H1 (cell line): ENCODE measurements around the gene DDX42. TPM values are rescaled to one million over a fixed set of nuclear protein-coding genes. Genes with fewer than 3 reads are reported as not detected.

Source experiments
- CTCF ChIA-PET: fragments of 300-600 bp; sonication (Branson Sonifier 250); formaldehyde crosslinking; loops from one replicate; lab custom pipeline; 2021; ENCODE audit not compliant: partially characterized antibody; lab: Charles Lee
- POLR2A ChIA-PET: fragments of 300-600 bp; sonication (Branson Sonifier 250); formaldehyde crosslinking; loops from one replicate; lab custom pipeline; 2021; ENCODE audit warnings: inconsistent platforms; ENCODE audit not compliant: partially characterized antibody; lab: Charles Lee
- DNase-seq, 2 experiments: peaks; one replicate each; pipeline versions ENCODE4 v3.0.0 to v3.0.0-alpha.2; 2010 to 2022; ENCODE audit warnings: low spot score in 2 of 2, low read depth in 1 of 2, mixed read lengths in 1 of 2
- FAIRE-seq: peaks from 2 replicates; lab custom pipeline; 2011; peaks lifted over from hg19 to GRCh38; lab: Jason Lieb, UNC
- H2AFZ ChIP-seq: 2 replicates; pipeline ENCODE4 v1.8.1; 2012; ENCODE audit warnings: low read length, inconsistent platforms
- H2AK5ac ChIP-seq: 2 replicates; pipeline ENCODE4 v1.6.1; 2013; ENCODE audit warnings: low read depth, low read length
- H2BK120ac ChIP-seq: replicated peaks from 2 replicates; pipeline ENCODE3; 2013; ENCODE audit warnings: low read depth, low read length, inconsistent platforms
- H2BK12ac ChIP-seq: 2 replicates; pipeline ENCODE4 v1.6.1; 2013; ENCODE audit warnings: low read depth, low read length
- H2BK15ac ChIP-seq: 2 replicates; pipeline ENCODE4 v1.6.1; 2013; ENCODE audit warnings: low read length
- H2BK20ac ChIP-seq: 2 replicates; pipeline ENCODE4 v1.6.1; 2013; ENCODE audit warnings: low read length
- H2BK5ac ChIP-seq: 2 replicates; pipeline ENCODE4 v1.6.1; 2013; ENCODE audit warnings: low read depth, low read length
- H3K14ac ChIP-seq: 2 replicates; pipeline ENCODE4 v1.6.1; 2013; ENCODE audit warnings: inconsistent platforms; ENCODE audit not compliant: insufficient read length
- H3K18ac ChIP-seq: 2 replicates; pipeline ENCODE4 v1.6.1; 2013; ENCODE audit warnings: low read length; ENCODE audit errors: extremely low read depth
- H3K23ac ChIP-seq: 2 replicates; pipeline ENCODE4 v1.6.1; 2013; ENCODE audit warnings: inconsistent platforms; ENCODE audit not compliant: insufficient read length
- H3K23me2 ChIP-seq: 2 replicates; pipeline ENCODE4 v1.6.1; 2013; ENCODE audit warnings: low read depth, low read length
- H3K27ac ChIP-seq: 2 replicates; pipeline ENCODE4 v1.6.1; 2011; ENCODE audit warnings: low read depth, low read length, inconsistent platforms
- H3K27me3 ChIP-seq, 4 experiments: replicated peaks in 1 of 4; 1 replicate in 1 of 4; 2 replicates in 3 of 4; pipeline versions ENCODE4 v1.6.1 to v1.8.1; 2011 to 2013; ENCODE audit warnings: low read length in 3 of 4, mild to moderate bottlenecking in 3 of 4, inconsistent platforms in 2 of 4, mixed read lengths in 2 of 4, moderate library complexity in 1 of 4; ENCODE audit not compliant: control insufficient read depth in 3 of 4, insufficient read depth in 3 of 4; ENCODE audit errors: extremely low read depth in 1 of 4
- H3K36me3 ChIP-seq, 4 experiments: 2 replicates each; pipeline versions ENCODE4 v1.6.1 to v1.8.1; 2011 to 2013; ENCODE audit warnings: mild to moderate bottlenecking in 4 of 4, low read length in 3 of 4, moderate library complexity in 2 of 4, control low read depth in 1 of 4, inconsistent platforms in 1 of 4; ENCODE audit not compliant: insufficient read depth in 4 of 4, control insufficient read depth in 2 of 4
- H3K4ac ChIP-seq: replicated peaks from 2 replicates; pipeline ENCODE3; 2013; ENCODE audit warnings: low read length, low read depth, mixed read lengths, inconsistent platforms; ENCODE audit not compliant: insufficient read length
- H3K4me1 ChIP-seq, 4 experiments: replicated peaks in 1 of 4; 1 replicate in 1 of 4; 2 replicates in 3 of 4; pipeline versions ENCODE4 v1.6.1 to v1.8.1; 2011 to 2013; ENCODE audit warnings: low read length in 3 of 4, inconsistent platforms in 2 of 4, mixed read lengths in 1 of 4; ENCODE audit not compliant: insufficient read depth in 4 of 4, control insufficient read depth in 3 of 4
- H3K4me2 ChIP-seq, 2 experiments: 2 replicates each; pipeline versions ENCODE4 v1.6.1 to v1.8.1; 2011 to 2013; ENCODE audit warnings: low read depth in 2 of 2, low read length in 2 of 2, control low read depth in 1 of 2, inconsistent platforms in 1 of 2, mild to moderate bottlenecking in 1 of 2; ENCODE audit not compliant: insufficient read depth in 1 of 2
- H3K4me3 ChIP-seq, 4 experiments: fragments of 200-600, 300-600 bp in 1 of 4; sonication (generic), shearing (Covaris generic), sonication (Bioruptor Twin) in 1 of 4; 2 replicates each; pipeline versions ENCODE4 v1.5.1 to v1.8.1; 2011 to 2016; ENCODE audit warnings: low read length in 4 of 4, low read depth in 3 of 4, control low read depth in 2 of 4, inconsistent platforms in 2 of 4, mild to moderate bottlenecking in 2 of 4, mixed read lengths in 1 of 4, moderate library complexity in 1 of 4; ENCODE audit not compliant: insufficient read depth in 2 of 4; ENCODE audit errors: extremely low read depth in 1 of 4
- H3K56ac ChIP-seq: replicated peaks from 2 replicates; pipeline ENCODE3; 2013; ENCODE audit warnings: low read depth, mild to moderate bottlenecking, mixed read lengths, low read length, inconsistent platforms; ENCODE audit not compliant: insufficient read length
- H3K79me1 ChIP-seq: 2 replicates; pipeline ENCODE4 v1.6.1; 2013; ENCODE audit warnings: low read depth, low read length, control low read depth
- H3K79me2 ChIP-seq, 2 experiments: 2 replicates each; pipeline versions ENCODE4 v1.6.1 to v1.8.1; 2012 to 2013; ENCODE audit warnings: low read length in 2 of 2, mild to moderate bottlenecking in 2 of 2, inconsistent platforms in 1 of 2; ENCODE audit not compliant: insufficient read depth in 2 of 2, control insufficient read depth in 1 of 2
- H3K9ac ChIP-seq, 4 experiments: replicated peaks in 1 of 4; 1 replicate in 1 of 4; 2 replicates in 3 of 4; pipeline versions ENCODE4 v1.6.1 to v1.8.1; 2011 to 2013; ENCODE audit warnings: low read depth in 3 of 4, low read length in 3 of 4, control low read depth in 2 of 4, mild to moderate bottlenecking in 2 of 4, moderate library complexity in 2 of 4, inconsistent platforms in 1 of 4; ENCODE audit errors: extremely low read depth in 1 of 4
- H3K9me3 ChIP-seq, 2 experiments: 2 replicates each; pipeline versions ENCODE4 v1.6.1 to v1.8.1; 2012 to 2013; ENCODE audit warnings: mild to moderate bottlenecking in 2 of 2, moderate library complexity in 2 of 2, control low read depth in 1 of 2, inconsistent platforms in 1 of 2, low read depth in 1 of 2, low read length in 1 of 2, mixed read lengths in 1 of 2; ENCODE audit not compliant: insufficient read depth in 2 of 2
- H4K20me1 ChIP-seq, 2 experiments: replicated peaks in 1 of 2; 2 replicates each; pipeline versions ENCODE3 to v1.8.1; 2011 to 2013; ENCODE audit warnings: inconsistent platforms in 2 of 2, low read length in 2 of 2, mild to moderate bottlenecking in 1 of 2; ENCODE audit not compliant: insufficient read depth in 2 of 2, control insufficient read depth in 1 of 2
- H4K5ac ChIP-seq: 2 replicates; pipeline ENCODE4 v1.6.1; 2013; ENCODE audit warnings: low read length, low read depth, mixed read lengths, inconsistent platforms; ENCODE audit not compliant: insufficient read length
- H4K8ac ChIP-seq: 2 replicates; pipeline ENCODE4 v1.8.0; 2013; ENCODE audit warnings: mild to moderate bottlenecking, moderate library complexity, low read length, inconsistent platforms; ENCODE audit not compliant: insufficient read depth; ENCODE audit errors: extremely low read depth
- H4K91ac ChIP-seq: replicated peaks from 2 replicates; pipeline ENCODE3; 2013; ENCODE audit warnings: low read length, mixed read lengths, inconsistent platforms; ENCODE audit not compliant: insufficient read length
- ASH2L ChIP-seq: fragments of 200-600, 300-600 bp; sonication (generic); IDR thresholded peaks from one replicate; pipeline ENCODE4 v1.7.1; 2017; ENCODE audit warnings: low read length
- BCL11A ChIP-seq, 2 experiments: IDR thresholded peaks; one replicate each; pipeline ENCODE4 v1.6.1; 2011; ENCODE audit warnings: low read depth in 2 of 2, low read length in 2 of 2, mild to moderate bottlenecking in 2 of 2
- FOSL1 ChIP-seq: IDR thresholded peaks from 2 replicates; pipeline ENCODE4 v1.6.1; 2011; ENCODE audit warnings: mild to moderate bottlenecking, low read depth, low read length, moderate library complexity; ENCODE audit not compliant: insufficient read depth
- HDAC2 ChIP-seq, 2 experiments: fragments of 300-600 bp in 1 of 2; sonication (generic) in 1 of 2; IDR thresholded peaks; 2 replicates each; pipeline ENCODE4 v1.6.1; 2011 to 2012; ENCODE audit warnings: low read depth in 2 of 2, low read length in 2 of 2, mild to moderate bottlenecking in 2 of 2, moderate library complexity in 2 of 2, borderline replicate concordance in 1 of 2, inconsistent platforms in 1 of 2
- JUND ChIP-seq: IDR thresholded peaks from 2 replicates; pipeline ENCODE4 v1.6.1; 2011; ENCODE audit warnings: mild to moderate bottlenecking, improper control_type of control experiment, low read length
- MAFK ChIP-seq: IDR thresholded peaks from 2 replicates; pipeline ENCODE4 v1.6.1; 2012; ENCODE audit warnings: low read depth, mild to moderate bottlenecking, improper control_type of control experiment, low read length
- RBBP5 ChIP-seq: IDR thresholded peaks from 2 replicates; pipeline ENCODE4 v1.7.1; 2012; ENCODE audit warnings: low read depth, mild to moderate bottlenecking, inconsistent platforms, low read length, moderate library complexity, borderline replicate concordance
- SIX5 ChIP-seq: IDR thresholded peaks from 2 replicates; pipeline ENCODE4 v1.6.1; 2011; ENCODE audit warnings: mild to moderate bottlenecking, low read depth, low read length
- TAF7 ChIP-seq: optimal IDR thresholded peaks from 2 replicates; pipeline ENCODE3; 2011; ENCODE audit warnings: low read depth, mild to moderate bottlenecking, inconsistent platforms, low read length, moderate library complexity, borderline replicate concordance
- TBP ChIP-seq: IDR thresholded peaks from 2 replicates; pipeline ENCODE4 v1.6.1; 2011; ENCODE audit warnings: low read depth, low read length, improper control_type of control experiment
- TEAD4 ChIP-seq: IDR thresholded peaks from 2 replicates; pipeline ENCODE4 v1.6.1; 2012; ENCODE audit warnings: low read depth, low read length, inconsistent platforms, mixed read lengths
- WGBS, 2 experiments: shearing (Covaris generic) in 1 of 2; methylation state at CpG; one replicate each; pipeline versions ENCODE4 v1.1.6 to v1.1.7; 2013 to 2015; ENCODE audit warnings: low lambda C conversion rate in 2 of 2, mixed read lengths in 2 of 2, inconsistent platforms in 1 of 2, low coverage in 1 of 2, missing lambda C conversion rate in 1 of 2; ENCODE audit not compliant: insufficient replicate concordance in 2 of 2, insufficient coverage in 1 of 2, insufficient read length in 1 of 2; ENCODE audit errors: extremely low coverage in 1 of 2, missing lambda C conversion rate in 1 of 2; 5-methylcytosine and 5-hydroxymethylcytosine counted together
- polyA plus RNA-seq, 7 experiments: library from polyadenylated mRNA; depleted of rRNA in 3 of 7; stranded (reverse) in 5 of 7; unstranded in 2 of 7; fragments of >200 nt in 5 of 7; fragments of 200-250 nt in 2 of 7; gene quantifications; 1 replicate in 5 of 7; 2 replicates in 1 of 7; 4 replicates in 1 of 7; pipeline versions ENCODE4 v1.2.1 to v1.2.3, GENCODE V29; 2011 to 2013; ENCODE audit warnings: missing spikeins in 2 of 7, mixed read lengths in 2 of 7
- total RNA-seq: library from RNA; stranded (reverse); fragmentation: NEBNext Ultra II Directional; extraction: Animal tissue kit (Norgen Biotek cat#: 25700); gene quantifications from 2 replicates; pipeline ENCODE4 v1.2.1, GENCODE V29; 2021

Gene DDX42
- total and polyA plus RNA-seq, 2 of the 8 experiments (the other 6 are each of a cell fraction or from before 2014, with no cell fraction given) = 40.6 to 114 TPM

GRCh38 chr17:63785556-63785955 lies 11.6 kb downstream of the DDX42 start:
- no peak overlapping the region for H2BK12ac ChIP-seq
- H3K18ac ChIP-seq = no peak overlapping the region
- no peak overlapping the region for H2AFZ ChIP-seq
- no peak overlapping the region for H4K8ac ChIP-seq
- H3K9ac ChIP-seq = no peak overlapping the region
- WGBS, 2 experiments = 91% methylated on average over 1 of the region's 1 CpG; no CpG with 5 or more reads in 1 of the 2 experiments
- no peak overlapping the region for H4K91ac ChIP-seq
- H3K4ac ChIP-seq = no peak overlapping the region
- no peak overlapping the region for H3K14ac ChIP-seq
- H3K36me3 ChIP-seq = peaks cover 8 to 55% (median 39%) of the 10 kb centered on the region in 4 experiments
- POLR2A ChIA-PET = interaction anchor here (0.9 to 24.4 kb wide), 3 partner anchors 12 to 39 kb away, joined by 3 to 481 read pairs (median 102); partner anchors contain the start of genes CCDC47, DDX42, FTSJ3 and PSMC5
- H3K9me3 ChIP-seq = no peaks in the 10 kb centered on the region
- peaks cover 4% of the 10 kb centered on the region; the same call in 1 of the 2 replicates for H3K79me1 ChIP-seq
- no peak overlapping the region for H3K27ac ChIP-seq
- H3K27me3 ChIP-seq = no peaks in the 10 kb centered on the region
- H3K79me2 ChIP-seq = peaks cover 13 to 78% of the 10 kb centered on the region in 2 experiments
- H2BK120ac ChIP-seq = no peak overlapping the region
- no peaks in the 10 kb centered on the region; the same call in 1 of the 2 replicates for H3K23me2 ChIP-seq
- TF ChIP-seq SIX5 = no peak
- TF ChIP-seq BCL11A (IDR thresholded peaks at IDR 0.05; ENCODE audit: low read depth in 2 of 2, low read length in 2 of 2) = no peak
- no peak for TF ChIP-seq RBBP5
- TF ChIP-seq JUND = no peak
- no peak for TF ChIP-seq TBP
- no peak for TF ChIP-seq TAF7
- no peak for TF ChIP-seq ASH2L
- no peak for TF ChIP-seq HDAC2 (IDR thresholded peaks at IDR 0.05; ENCODE audit: borderline replicate concordance in 1 of 2, low read depth in 2 of 2, low read length in 2 of 2)
- no peak for TF ChIP-seq TEAD4
- no peak for TF ChIP-seq FOSL1
- TF ChIP-seq MAFK = no peak
- H3K4me3 ChIP-seq = no peak overlapping the region
- H2BK5ac ChIP-seq = no peak overlapping the region
- FAIRE-seq (no peak), DNase-seq (no peak)
- H2BK20ac ChIP-seq = no peak overlapping the region
- no peak overlapping the region for H4K5ac ChIP-seq
- no peaks in the 10 kb centered on the region for H3K4me1 ChIP-seq
- H3K4me2 ChIP-seq = no peak overlapping the region
- CTCF ChIA-PET = interaction anchor here (0.7 kb wide), 1 partner anchor 33 kb away, joined by 3 read pairs; no protein-coding TSS in a partner anchor
- H2BK15ac ChIP-seq = no peak overlapping the region
- H4K20me1 ChIP-seq = peaks cover 11 to 15% of the 10 kb centered on the region in 2 experiments
- no peak overlapping the region for H2AK5ac ChIP-seq
- no peak overlapping the region for H3K56ac ChIP-seq
- H3K23ac ChIP-seq = no peak overlapping the region
